Thoracic aorta (tissue), 2 donors: ENCODE results near the gene CALHM3. TPM values are rescaled to one million over a fixed set of nuclear protein-coding genes. Genes with fewer than 3 reads are reported as not detected.

Experiments
- ATAC-seq: fragments of 150-250 bp; one replicate; pipeline ENCODE4 v1.8.0; 2017; ENCODE audit warnings: low read depth; ENCODE audit not compliant: insufficient number of reproducible peaks, low FRiP score
- DNase-seq: peaks from one replicate; pipeline ENCODE4 v3.0.0-alpha.2; 2020; ENCODE audit warnings: low spot score
- H3K27ac ChIP-seq, 2 donors: fragments of 200-600 bp; sonication (generic); 1 replicate in 1 of 2; 2 replicates in 1 of 2; pipeline ENCODE4 v1.5.1; 2016; ENCODE audit warnings: mild to moderate bottlenecking in 2 of 2, moderate library complexity in 2 of 2
- H3K27me3 ChIP-seq: fragments of 200-600 bp; sonication (generic); replicated peaks from 2 replicates; pipeline ENCODE4 v1.6.0; 2016; ENCODE audit warnings: mild to moderate bottlenecking; ENCODE audit not compliant: insufficient read depth
- H3K36me3 ChIP-seq: fragments of 200-600 bp; sonication (generic); one replicate; pipeline ENCODE4 v1.5.1; 2016
- H3K4me1 ChIP-seq, 2 donors: fragments of 200-600 bp; sonication (generic); 1 replicate in 1 of 2; 2 replicates in 1 of 2; pipeline versions ENCODE4 v1.5.1 to v1.6.0; 2016; ENCODE audit warnings: low read depth in 2 of 2, mild to moderate bottlenecking in 1 of 2; ENCODE audit not compliant: control insufficient read depth in 1 of 2
- H3K4me3 ChIP-seq: fragments of 200-600 bp; sonication (generic); 2 replicates; pipeline ENCODE4 v1.5.1; 2016; ENCODE audit warnings: mild to moderate bottlenecking
- H3K9me3 ChIP-seq: fragments of 200-600 bp; sonication (generic); 2 replicates; pipeline ENCODE4 v1.5.1; 2016
- CTCF ChIP-seq: fragments of 200-600 bp; sonication (generic); IDR thresholded peaks from one replicate; pipeline ENCODE4 v1.5.1; 2019; ENCODE audit warnings: antibody characterized with exemption
- total RNA-seq, 2 donors: library from RNA; depleted of rRNA; stranded (reverse); fragments of >200 nt; gene quantifications; one replicate each; pipeline versions ENCODE4 v1.1.0 to v1.2.3, GENCODE V29; 2016

Gene CALHM3
- total RNA-seq, 2 donors from 2014 or later, result not detected

- Histone ChIP-seq H3K4me3 (no peak overlapping the region), H3K9me3 (no peaks in the 10 kb centered on the region), H3K4me1 (no peaks in the 10 kb centered on the region), H3K36me3 (no peaks in the 10 kb centered on the region), H3K27me3 (no peaks in the 10 kb centered on the region), H3K27ac (no peak overlapping the region)
- DNase-seq (no peak), ATAC-seq (no peak)
- TF ChIP-seq CTCF, result no peak
Measured at GRCh38 chr10:103463499-103463898, 15.5 kb downstream of the CALHM3 start.

GRCh38 chr10:103459615-103460014 lies 19.4 kb downstream of the CALHM3 start:
- DNase-seq, result no peak
- Histone ChIP-seq H3K4me1 (no peaks in the 10 kb centered on the region), H3K27ac (no peak overlapping the region), H3K4me3 (no peak overlapping the region), H3K27me3 (no peaks in the 10 kb centered on the region), H3K9me3 (no peaks in the 10 kb centered on the region), H3K36me3 (no peaks in the 10 kb centered on the region)
- ATAC-seq, result no peak
- no peak for TF ChIP-seq CTCF

- Histone ChIP-seq H3K27ac (no peak within 1 kb of the TSS), H3K27me3 (no peaks in the 10 kb centered on the region), H3K4me1 (no peaks in the 10 kb centered on the region), H3K9me3 (no peaks in the 10 kb centered on the region), H3K4me3 (no peak within 1 kb of the TSS), H3K36me3 (no peaks in the 10 kb centered on the region)
- no peak for ATAC-seq
- no peak for DNase-seq
- no peak for TF ChIP-seq CTCF
Measured at GRCh38 chr10:103458720-103459119, 20.3 kb downstream of the CALHM3 start, which contains the start of gene CALHM1. TSS of gene CALHM1 (minus strand) at chr10:103458900. CDS start at chr10:103458751, 149 bp downstream.

GRCh38 chr10:103457896-103458583 lies 21.0 kb downstream of the CALHM3 start:
- no peak overlapping the region for H3K4me3 ChIP-seq
- no peak overlapping the region for H3K27ac ChIP-seq
- ATAC-seq (no peak), DNase-seq (no peak)
- H3K9me3 ChIP-seq, result no peaks in the 10 kb centered on the region
- no peaks in the 10 kb centered on the region for H3K36me3 ChIP-seq
- no peaks in the 10 kb centered on the region for H3K27me3 ChIP-seq
- peaks cover 0 to under 1% of the 10 kb centered on the region in 2 donors for H3K4me1 ChIP-seq
- TF ChIP-seq CTCF, result no peak

- Histone ChIP-seq H3K4me3 (no peak overlapping the region), H3K27ac (no peak overlapping the region), H3K4me1 (peaks cover 6 to 8% of the 10 kb centered on the region in 2 donors), H3K36me3 (no peaks in the 10 kb centered on the region), H3K27me3 (no peaks in the 10 kb centered on the region), H3K9me3 (no peaks in the 10 kb centered on the region)
- ATAC-seq (no peak), DNase-seq (no peak)
- no peak for TF ChIP-seq CTCF
Measured at GRCh38 chr10:103457176-103457712, 21.8 kb downstream of the CALHM3 start.
